ENCODE results near the gene BRSK2. TPM values are rescaled to one million over a fixed set of nuclear protein-coding genes. Genes with fewer than 3 reads are reported as not detected.
"Not testable (repeated sequence)": the region's sequence is repeated elsewhere in the genome, so short reads cannot be mapped to it uniquely, and the experiment has no call there.

BRSK2 gene
- total RNA-seq, 4 donors from 2014 or later = 0.35 to 6.4 (median 0.40) TPM; not detected in 1

GRCh38 chr11:1422981-1423380 is 33.2 kb downstream of the BRSK2 start:
- no peaks in the 10 kb centered on the region for H3K27me3 ChIP-seq
- no peaks in the 10 kb centered on the region for H3K4me1 ChIP-seq
- H3K9me3 ChIP-seq = peaks cover 0 to 21% (median 7%) of the 10 kb centered on the region in 4 donors
- H3K36me3 ChIP-seq = no peaks in the 10 kb centered on the region
- H3K4me3 ChIP-seq = no peak overlapping the region
- TF ChIP-seq CTCF (IDR thresholded peaks at IDR 0.05) = no peak
- TF ChIP-seq POLR2A (IDR thresholded peaks at IDR 0.05) = no peak
- DNase-seq = no peak
- no peak overlapping the region for H3K27ac ChIP-seq

GRCh38 chr11:1423406-1423805 is 33.7 kb downstream of the BRSK2 start:
- H3K4me3 ChIP-seq, H3K27me3 ChIP-seq, H3K4me1 ChIP-seq, H3K27ac ChIP-seq, H3K36me3 ChIP-seq: not testable (repeated sequence)
- peaks cover 0 to 16% (median 5%) of the 10 kb centered on the region in 4 donors for H3K9me3 ChIP-seq
- peak in 2 of 3 donors; percentile 61 to 63 for DNase-seq

- Histone ChIP-seq H3K27ac (no peak overlapping the region), H3K4me1 (no peaks in the 10 kb centered on the region), H3K36me3 (no peaks in the 10 kb centered on the region), H3K27me3 (no peaks in the 10 kb centered on the region), H3K9me3 (peaks cover 0 to under 1% (median 0%) of the 10 kb centered on the region in 4 donors), H3K4me3 (no peak overlapping the region)
- no peak for TF ChIP-seq POLR2A (IDR thresholded peaks at IDR 0.05)
- TF ChIP-seq CTCF (IDR thresholded peaks at IDR 0.05) = no peak
- no peak for DNase-seq
Measured at GRCh38 chr11:1425006-1425405, 35.3 kb downstream of the BRSK2 start.

GRCh38 chr11:1425439-1425838 is 35.7 kb downstream of the BRSK2 start:
- Histone ChIP-seq H3K27ac (no peak overlapping the region), H3K27me3 (no peaks in the 10 kb centered on the region), H3K4me3 (no peak overlapping the region), H3K4me1 (no peaks in the 10 kb centered on the region), H3K36me3 (no peaks in the 10 kb centered on the region), H3K9me3 (no peaks in the 10 kb centered on the region)
- no peak for DNase-seq
- no peak for TF ChIP-seq POLR2A (IDR thresholded peaks at IDR 0.05)
- TF ChIP-seq CTCF (IDR thresholded peaks at IDR 0.05) = no peak

GRCh38 chr11:1428762-1429316 is 39.1 kb downstream of the BRSK2 start:
- H3K27ac ChIP-seq = no peak overlapping the region
- no peaks in the 10 kb centered on the region for H3K27me3 ChIP-seq
- no peak overlapping the region for H3K4me3 ChIP-seq
- TF ChIP-seq CTCF (IDR thresholded peaks at IDR 0.05) = no peak
- TF ChIP-seq POLR2A (IDR thresholded peaks at IDR 0.05) = no peak
- no peak for DNase-seq
- H3K36me3 ChIP-seq = no peaks in the 10 kb centered on the region
- H3K4me1 ChIP-seq = no peaks in the 10 kb centered on the region
- no peaks in the 10 kb centered on the region for H3K9me3 ChIP-seq

GRCh38 chr11:1433568-1433967 is 43.8 kb downstream of the BRSK2 start:
- DNase-seq = no peak
- Histone ChIP-seq H3K4me3 (no peak overlapping the region), H3K9me3 (no peaks in the 10 kb centered on the region), H3K36me3 (no peaks in the 10 kb centered on the region), H3K27ac (no peak overlapping the region), H3K4me1 (no peaks in the 10 kb centered on the region), H3K27me3 (no peaks in the 10 kb centered on the region)
- TF ChIP-seq POLR2A (IDR thresholded peaks at IDR 0.05) (no peak), CTCF (IDR thresholded peaks at IDR 0.05) (no peak)

All from Peyer's patch (tissue), 4 donors.